Measurements from ENCODE around the gene GJD3. TPM values are rescaled to one million over a fixed set of nuclear protein-coding genes. Genes with fewer than 3 reads are reported as not detected.

The GJD3 gene
- total RNA-seq, 1 donor from 2014 or later: 0.32 TPM

GRCh38 chr17:40352779-40353394 is 11.7 kb downstream of the GJD3 start:
- TF ChIP-seq CTCF (IDR thresholded peaks at IDR 0.05): no peak
- H3K9me3 Mint-ChIP-seq (ENCODE audit: low read depth): no peaks in the 10 kb centered on the region
- peaks cover 32% of the 10 kb centered on the region for H3K36me3 Mint-ChIP-seq (ENCODE audit: low read depth)
- DNase-seq (ENCODE audit: low spot score): no peak
- H3K4me3 Mint-ChIP-seq (ENCODE audit: unreplicated experiment): no peak overlapping the region
- no peak overlapping the region for H3K27ac Mint-ChIP-seq (ENCODE audit: unreplicated experiment)
- H3K4me1 Mint-ChIP-seq (ENCODE audit: low read depth): peaks cover 29% of the 10 kb centered on the region
- H3K27me3 Mint-ChIP-seq (ENCODE audit: low read depth): no peaks in the 10 kb centered on the region

DNA sequence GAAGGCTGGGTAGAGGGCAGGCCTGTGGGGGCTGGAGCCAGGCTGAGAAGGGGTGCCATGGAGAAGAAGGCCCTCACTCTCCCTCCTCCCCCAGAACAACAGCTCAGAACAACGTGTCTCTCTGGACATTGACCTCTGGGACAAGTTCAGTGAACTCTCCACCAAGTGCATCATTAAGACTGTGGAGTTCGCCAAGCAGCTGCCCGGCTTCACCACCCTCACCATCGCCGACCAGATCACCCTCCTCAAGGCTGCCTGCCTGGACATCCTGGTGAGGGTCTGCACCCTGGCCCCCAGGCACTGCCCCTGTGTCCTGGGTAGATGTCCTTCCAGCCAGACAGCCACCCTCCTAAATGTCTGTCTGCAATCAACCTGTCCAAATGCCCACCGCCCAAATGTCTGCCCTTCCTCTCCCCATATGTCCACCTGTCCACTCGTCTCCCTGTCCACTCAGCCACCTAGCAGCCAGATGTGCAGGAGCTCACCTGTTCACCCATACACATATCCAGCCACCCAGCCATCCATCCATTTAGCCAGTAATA is 12.2 kb downstream of the GJD3 start:
- Mint-ChIP-seq H3K36me3 (ENCODE audit: low read depth) (peaks cover 32% of the 10 kb centered on the region), H3K4me3 (ENCODE audit: unreplicated experiment) (no peak overlapping the region), H3K4me1 (ENCODE audit: low read depth) (peaks cover 32% of the 10 kb centered on the region), H3K27ac (ENCODE audit: unreplicated experiment) (no peak overlapping the region), H3K9me3 (ENCODE audit: low read depth) (no peaks in the 10 kb centered on the region), H3K27me3 (ENCODE audit: low read depth) (no peaks in the 10 kb centered on the region)
- no peak for DNase-seq (ENCODE audit: low spot score)
- TF ChIP-seq CTCF (IDR thresholded peaks at IDR 0.05): no peak

DNA sequence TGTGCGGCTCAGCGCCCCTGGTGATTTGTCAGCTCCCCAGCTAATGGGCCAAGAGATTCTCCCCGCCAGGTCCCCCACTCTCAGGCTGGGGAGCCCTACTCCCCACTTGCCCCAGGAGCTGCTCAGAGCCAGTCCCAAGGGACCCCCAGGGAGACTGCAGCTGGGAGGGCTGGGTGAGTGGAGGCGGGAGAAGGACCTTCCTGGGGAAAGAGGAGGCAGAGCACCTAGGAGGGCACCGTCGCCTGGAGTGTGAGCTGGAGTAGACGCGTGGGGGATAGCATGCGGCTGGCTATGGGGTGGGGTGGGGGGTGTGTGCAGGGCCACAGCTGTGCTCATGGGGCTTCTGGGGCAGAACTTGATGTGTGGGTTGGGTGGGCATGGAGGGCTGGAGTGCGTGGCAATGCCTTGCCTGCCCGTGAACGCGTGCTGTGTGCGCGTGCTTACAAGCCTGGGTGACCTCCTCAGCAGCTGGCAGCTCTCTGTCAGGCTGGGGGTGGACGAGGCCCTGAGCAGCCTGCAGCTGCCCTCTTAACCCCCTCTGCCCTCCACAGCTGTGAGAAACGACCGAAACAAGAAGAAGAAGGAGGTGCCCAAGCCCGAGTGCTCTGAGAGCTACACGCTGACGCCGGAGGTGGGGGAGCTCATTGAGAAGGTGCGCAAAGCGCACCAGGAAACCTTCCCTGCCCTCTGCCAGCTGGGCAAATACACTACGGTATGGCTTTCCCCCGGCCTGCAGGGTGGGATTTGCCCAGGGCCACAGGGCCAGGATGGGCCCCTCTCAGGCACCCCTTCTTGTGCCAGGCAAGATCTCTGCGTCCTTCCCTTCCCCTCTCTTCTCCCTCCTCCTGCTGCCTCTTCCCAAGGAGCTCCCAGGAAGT is 12.9 kb downstream of the GJD3 start:
- peaks cover 32% of the 10 kb centered on the region for H3K36me3 Mint-ChIP-seq (ENCODE audit: low read depth)
- H3K4me3 Mint-ChIP-seq (ENCODE audit: unreplicated experiment): no peak overlapping the region
- H3K27ac Mint-ChIP-seq (ENCODE audit: unreplicated experiment): no peak overlapping the region
- H3K9me3 Mint-ChIP-seq (ENCODE audit: low read depth): no peaks in the 10 kb centered on the region
- peaks cover 39% of the 10 kb centered on the region for H3K4me1 Mint-ChIP-seq (ENCODE audit: low read depth)
- DNase-seq (ENCODE audit: low spot score): no peak
- TF ChIP-seq CTCF (IDR thresholded peaks at IDR 0.05): no peak
- no peaks in the 10 kb centered on the region for H3K27me3 Mint-ChIP-seq (ENCODE audit: low read depth)

GRCh38 chr17:40350689-40351358 is 13.7 kb downstream of the GJD3 start:
- H3K9me3 Mint-ChIP-seq (ENCODE audit: low read depth): no peaks in the 10 kb centered on the region
- no peak for TF ChIP-seq CTCF (IDR thresholded peaks at IDR 0.05)
- H3K36me3 Mint-ChIP-seq (ENCODE audit: low read depth): peaks cover 32% of the 10 kb centered on the region
- no peaks in the 10 kb centered on the region for H3K27me3 Mint-ChIP-seq (ENCODE audit: low read depth)
- DNase-seq (ENCODE audit: low spot score): no peak
- H3K27ac Mint-ChIP-seq (ENCODE audit: unreplicated experiment): peak overlapping the region; percentile 82
- H3K4me1 Mint-ChIP-seq (ENCODE audit: low read depth): peaks cover 47% of the 10 kb centered on the region
- no peak overlapping the region for H3K4me3 Mint-ChIP-seq (ENCODE audit: unreplicated experiment)
